ENCODE measurements around the gene CCDC102B. TPM values are rescaled to one million over a fixed set of nuclear protein-coding genes. Genes with fewer than 3 reads are reported as not detected.
"Not testable (repeated sequence)": the region's sequence is repeated elsewhere in the genome, so short reads cannot be mapped to it uniquely, and the experiment has no call there.

Gene CCDC102B
- total RNA-seq, 4 donors from 2014 or later, result 6.7 to 15.3 (median 11.8) TPM

DNA sequence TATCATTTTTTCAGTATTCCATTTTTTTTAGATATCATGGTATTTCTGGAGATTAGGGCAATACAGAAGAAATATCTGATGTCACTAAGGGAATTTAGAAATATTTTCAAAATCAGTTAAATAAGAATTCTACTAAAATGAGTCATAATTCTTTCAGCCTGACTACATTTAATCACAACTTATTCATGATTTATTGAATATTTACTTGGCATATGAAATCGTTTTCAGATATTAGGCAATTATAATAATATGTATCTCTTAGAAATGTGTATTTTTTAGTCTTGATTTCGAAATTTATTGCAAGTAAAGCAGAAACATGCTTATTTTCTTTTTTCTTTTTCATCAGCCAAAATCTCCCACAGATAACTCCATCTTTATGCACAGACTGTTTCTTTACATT is 142.2 kb downstream of the CCDC102B start:
- DNase-seq (ENCODE audit: low spot score), result no peak
- TF ChIP-seq, protein P1, sequence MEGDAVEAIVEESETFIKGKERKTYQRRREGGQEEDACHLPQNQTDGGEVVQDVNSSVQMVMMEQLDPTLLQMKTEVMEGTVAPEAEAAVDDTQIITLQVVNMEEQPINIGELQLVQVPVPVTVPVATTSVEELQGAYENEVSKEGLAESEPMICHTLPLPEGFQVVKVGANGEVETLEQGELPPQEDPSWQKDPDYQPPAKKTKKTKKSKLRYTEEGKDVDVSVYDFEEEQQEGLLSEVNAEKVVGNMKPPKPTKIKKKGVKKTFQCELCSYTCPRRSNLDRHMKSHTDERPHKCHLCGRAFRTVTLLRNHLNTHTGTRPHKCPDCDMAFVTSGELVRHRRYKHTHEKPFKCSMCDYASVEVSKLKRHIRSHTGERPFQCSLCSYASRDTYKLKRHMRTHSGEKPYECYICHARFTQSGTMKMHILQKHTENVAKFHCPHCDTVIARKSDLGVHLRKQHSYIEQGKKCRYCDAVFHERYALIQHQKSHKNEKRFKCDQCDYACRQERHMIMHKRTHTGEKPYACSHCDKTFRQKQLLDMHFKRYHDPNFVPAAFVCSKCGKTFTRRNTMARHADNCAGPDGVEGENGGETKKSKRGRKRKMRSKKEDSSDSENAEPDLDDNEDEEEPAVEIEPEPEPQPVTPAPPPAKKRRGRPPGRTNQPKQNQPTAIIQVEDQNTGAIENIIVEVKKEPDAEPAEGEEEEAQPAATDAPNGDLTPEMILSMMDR (IDR thresholded peaks at IDR 0.05), result no peak
- ATAC-seq (ENCODE audit: low FRiP score), result no peak

DNA sequence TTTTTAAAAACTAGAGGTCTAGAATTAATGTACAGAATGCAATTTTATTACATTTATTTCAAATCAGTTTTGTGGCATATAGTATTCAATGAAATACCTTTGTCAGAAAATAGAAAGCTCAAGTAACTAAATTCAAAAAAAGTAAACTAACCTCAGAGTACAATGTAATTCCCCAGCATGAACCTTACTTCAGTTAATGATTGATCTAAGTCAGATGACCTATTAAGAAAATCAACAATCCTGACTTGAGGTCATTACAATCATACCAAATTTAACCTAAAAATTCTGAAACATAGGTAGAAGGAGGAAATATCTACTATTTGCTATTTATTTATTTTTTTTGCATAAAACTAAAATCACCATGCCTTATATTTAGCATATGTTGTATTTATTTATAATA is 142.9 kb downstream of the CCDC102B start:
- no peak for DNase-seq (ENCODE audit: low spot score)
- no peak for ATAC-seq (ENCODE audit: low FRiP score)
- TF ChIP-seq, protein P1 (IDR thresholded peaks at IDR 0.05), result no peak

DNA sequence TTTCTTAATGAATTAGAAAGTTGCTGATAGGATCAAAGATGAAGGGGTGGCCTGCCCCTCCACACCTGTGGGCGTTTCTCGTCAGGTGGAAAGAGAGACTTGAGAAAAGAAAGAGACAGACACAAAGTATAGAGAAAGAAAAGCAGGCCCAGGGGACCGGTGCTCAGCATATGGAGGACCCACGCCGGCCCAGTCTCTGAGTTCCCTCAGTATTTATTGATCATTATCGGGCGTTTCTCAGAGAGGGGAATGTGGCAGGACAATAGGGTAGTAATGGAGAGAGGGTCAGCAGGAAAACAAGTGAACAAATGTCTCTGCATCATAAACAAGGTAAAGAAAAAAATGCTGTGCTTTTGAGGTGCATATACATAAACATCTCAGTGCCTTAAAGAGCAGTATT is 144.3 kb downstream of the CCDC102B start:
- ATAC-seq (ENCODE audit: low FRiP score), result no peak
- TF ChIP-seq, protein P1 (IDR thresholded peaks at IDR 0.05), result no peak
- no peak for DNase-seq (ENCODE audit: low spot score)

DNA sequence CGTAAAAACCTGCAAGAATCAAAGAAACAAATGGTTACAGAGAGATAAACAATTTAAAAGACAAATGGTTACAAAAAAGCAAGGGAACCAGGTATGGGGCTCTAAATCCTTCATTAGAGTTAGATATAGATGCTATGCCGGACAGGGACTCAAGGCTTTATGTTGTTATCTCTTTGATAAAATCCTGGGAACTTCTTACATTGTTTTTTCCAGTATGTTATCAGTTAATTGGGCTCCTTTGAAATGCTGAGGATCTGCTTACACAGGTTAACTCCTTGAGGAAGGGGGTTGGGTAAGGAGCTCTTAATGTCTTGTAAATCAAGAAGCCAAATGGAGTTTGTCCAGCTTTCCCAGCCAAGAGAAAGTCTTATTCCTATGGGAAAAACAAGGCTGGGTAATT is 146.0 kb downstream of the CCDC102B start:
- not testable (repeated sequence) for ATAC-seq (ENCODE audit: low FRiP score); DNase-seq (ENCODE audit: low spot score)

DNA sequence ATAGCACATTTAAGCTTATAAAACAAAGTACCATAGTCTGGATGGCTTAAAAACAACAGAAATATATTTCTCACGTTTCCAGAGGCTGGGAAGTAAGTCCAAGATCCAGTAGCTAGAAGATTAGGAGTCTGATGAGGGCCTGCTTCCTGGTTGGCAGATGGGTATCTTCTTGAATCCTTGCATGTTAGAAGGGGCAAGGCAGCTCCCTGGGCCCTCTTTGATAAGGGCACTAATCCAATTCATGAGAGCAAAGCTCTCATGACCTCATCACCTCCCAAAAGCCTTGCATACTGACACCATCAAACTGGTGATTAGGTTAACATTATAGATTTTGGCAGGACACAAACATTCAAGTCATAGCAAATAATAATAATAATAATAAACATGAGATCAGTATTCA is 146.4 kb downstream of the CCDC102B start:
- ATAC-seq (ENCODE audit: low FRiP score), result no peak
- TF ChIP-seq, protein P1 (IDR thresholded peaks at IDR 0.05), result no peak
- DNase-seq (ENCODE audit: low spot score), result no peak

DNA sequence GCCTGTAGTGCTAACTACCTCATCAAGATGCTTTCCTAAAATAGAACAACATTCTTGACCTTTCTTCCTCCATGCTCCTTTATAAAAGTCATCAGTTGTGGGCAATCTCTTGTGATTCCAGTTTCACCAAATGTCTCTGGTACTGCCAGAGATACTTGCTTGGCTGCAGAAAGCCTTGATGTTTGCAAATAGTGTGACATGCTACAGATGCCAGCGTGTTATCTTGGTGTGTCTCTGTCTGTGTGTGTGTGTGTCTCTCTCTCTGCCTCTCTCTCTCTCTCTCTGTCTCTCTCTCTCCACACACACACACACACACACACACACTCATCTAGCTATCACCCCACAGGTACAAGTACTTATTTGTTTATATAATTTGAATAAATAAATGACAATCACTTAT is 146.9 kb downstream of the CCDC102B start:
- ATAC-seq (ENCODE audit: low FRiP score) (no peak), DNase-seq (ENCODE audit: low spot score) (no peak)
- TF ChIP-seq, protein P1 (IDR thresholded peaks at IDR 0.05), result no peak

DNA sequence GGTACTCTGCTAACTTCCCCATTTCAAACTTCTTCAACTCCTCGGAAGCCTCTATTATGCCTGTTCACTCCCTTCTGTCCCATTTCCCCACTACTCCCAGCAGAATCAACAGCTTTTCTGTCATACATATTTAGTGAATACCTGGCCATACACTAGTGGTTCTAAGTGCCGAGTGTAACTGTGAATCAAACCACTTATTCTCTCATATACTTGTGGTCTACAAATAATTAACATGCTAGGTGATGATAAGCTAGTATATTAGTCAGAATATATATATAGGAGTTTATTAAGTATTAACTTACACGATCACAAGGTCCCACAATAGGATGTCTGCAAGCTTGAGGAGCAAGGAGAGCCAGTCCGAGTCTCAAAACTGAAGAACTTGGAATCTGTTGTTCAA is 150.7 kb downstream of the CCDC102B start:
- ATAC-seq (ENCODE audit: low FRiP score) (no peak), DNase-seq (ENCODE audit: low spot score) (no peak)
- TF ChIP-seq, protein P1 (IDR thresholded peaks at IDR 0.05), result no peak

DNA sequence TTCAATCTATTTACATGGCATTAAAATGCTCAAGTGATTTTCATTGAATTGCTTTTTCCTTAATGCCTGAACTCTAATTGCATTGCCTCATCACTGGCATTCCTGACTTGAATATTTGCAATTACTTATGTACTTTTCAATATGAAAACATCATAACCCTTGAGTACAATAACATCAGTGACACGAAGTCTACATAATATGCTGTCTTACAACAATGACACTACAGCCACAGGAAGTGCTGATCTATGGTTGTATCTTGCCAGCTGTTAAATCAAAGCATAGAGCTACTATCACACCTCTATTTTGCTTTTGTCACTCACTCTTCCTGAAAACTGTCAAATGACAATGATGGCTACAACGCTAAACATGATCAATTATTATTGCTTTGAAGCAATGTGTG is 156.9 kb downstream of the CCDC102B start:
- no peak for ATAC-seq (ENCODE audit: low FRiP score)
- TF ChIP-seq, protein P1 (IDR thresholded peaks at IDR 0.05), result no peak
- no peak for DNase-seq (ENCODE audit: low spot score)
